T-cell (primary cell): Measurements from ENCODE around the gene SACM1L. TPM values are rescaled to one million over a fixed set of nuclear protein-coding genes. Genes with fewer than 3 reads are reported as not detected.

Experiments used
- ATAC-seq, 4 experiments: fragments of 200-7000 bp in 3 of 4; fragments of 150-1000 bp in 1 of 4; cut with Tn5 transposase; replicated peaks in 1 of 4; 1 replicate in 3 of 4; 2 replicates in 1 of 4; pipeline ENCODE4 v1.10.0; 2021; ENCODE audit warnings: moderate library complexity in 3 of 4, mild to moderate bottlenecking in 2 of 4, moderate number of reproducible peaks in 1 of 4
- CTCF ChIA-PET, 2 donors: fragments of 300-600 bp; sonication (Branson Sonifier 250); formaldehyde crosslinking; loops; one replicate each; lab custom pipeline; 2022; ENCODE audit warnings: antibody characterized with exemption in 2 of 2; lab: Charles Lee
- POLR2A ChIA-PET, 2 donors: fragments of 300-600 bp; sonication (Branson Sonifier 250); formaldehyde crosslinking; loops; one replicate each; lab custom pipeline; 2022; ENCODE audit warnings: antibody characterized with exemption in 2 of 2; lab: Charles Lee
- DNase-seq, 35 experiments: peaks; one replicate each; pipeline versions ENCODE4 v3.0.0 to v3.0.0-alpha.2; 2013 to 2023
- H3K27ac ChIP-seq: one replicate; pipeline ENCODE4 v1.5.1; 2013; ENCODE audit warnings: low read length
- H3K27me3 ChIP-seq, 2 experiments: replicated peaks in 1 of 2; 1 replicate in 1 of 2; 2 replicates in 1 of 2; pipeline versions ENCODE4 v1.6.1 to v1.7.0; 2013; ENCODE audit warnings: low read length in 1 of 2, mixed read lengths in 1 of 2; ENCODE audit not compliant: control insufficient read depth in 2 of 2, insufficient read depth in 2 of 2; ENCODE audit errors: extremely low read depth in 1 of 2
- H3K36me3 ChIP-seq, 2 donors: 1 replicate in 1 of 2; 2 replicates in 1 of 2; pipeline versions ENCODE4 v1.6.1 to v1.7.0; 2013; ENCODE audit warnings: low read length in 1 of 2; ENCODE audit not compliant: control insufficient read depth in 2 of 2, insufficient read depth in 1 of 2; ENCODE audit errors: extremely low read depth in 1 of 2
- H3K4me1 ChIP-seq, 2 experiments: 1 replicate in 1 of 2; 2 replicates in 1 of 2; pipeline versions ENCODE4 v1.6.1 to v1.7.0; 2013; ENCODE audit warnings: low read length in 2 of 2, mixed read lengths in 1 of 2; ENCODE audit not compliant: insufficient read depth in 2 of 2, control insufficient read depth in 1 of 2; ENCODE audit errors: extremely low read depth in 1 of 2
- H3K4me3 ChIP-seq, 2 donors: 1 replicate in 1 of 2; 2 replicates in 1 of 2; pipeline versions ENCODE4 v1.5.1 to v1.7.0; 2013; ENCODE audit warnings: mild to moderate bottlenecking in 2 of 2, low read length in 1 of 2, moderate library complexity in 1 of 2; ENCODE audit not compliant: control insufficient read depth in 1 of 2; ENCODE audit errors: extremely low read depth in 1 of 2
- H3K9me3 ChIP-seq: 2 replicates; pipeline ENCODE4 v1.7.0; 2013
- H3K27ac Mint-ChIP-seq, 2 donors: one replicate each; pipeline ENCODE4 v1.8.0; 2020 to 2021; ENCODE audit warnings: mild to moderate bottlenecking in 2 of 2, mixed read lengths in 2 of 2
- H3K27me3 Mint-ChIP-seq, 2 donors: one replicate each; pipeline ENCODE4 v1.8.0; 2021 to 2022; ENCODE audit warnings: mixed read lengths in 2 of 2
- H3K36me3 Mint-ChIP-seq: one replicate; pipeline ENCODE4 v1.8.0; 2021; ENCODE audit warnings: mixed read lengths
- H3K4me1 Mint-ChIP-seq, 3 donors: one replicate each; pipeline ENCODE4 v1.8.0; 2020 to 2022; ENCODE audit warnings: mixed read lengths in 3 of 3, mild to moderate bottlenecking in 1 of 3
- H3K4me3 Mint-ChIP-seq, 3 donors: one replicate each; pipeline ENCODE4 v1.8.0; 2020 to 2022; ENCODE audit warnings: mild to moderate bottlenecking in 3 of 3, mixed read lengths in 3 of 3, moderate library complexity in 3 of 3
- H3K9me3 Mint-ChIP-seq, 3 donors: one replicate each; pipeline ENCODE4 v1.8.0; 2020 to 2022; ENCODE audit warnings: mixed read lengths in 3 of 3
- WGBS: methylation state at CpG from one replicate; pipeline ENCODE4 v1.1.5; 2013; ENCODE audit warnings: missing lambda C conversion rate; ENCODE audit not compliant: insufficient coverage; 5-methylcytosine and 5-hydroxymethylcytosine counted together
- total RNA-seq, 35 experiments: library from RNA in 6 of 35; stranded (reverse) in 6 of 35; fragments of 120-200 nt in 1 of 35; gene quantifications; one replicate each; pipeline versions ENCODE4 v1.2.1 to v1.2.4 and lab custom pipeline; 2013 to 2026

Gene SACM1L
- total RNA-seq, 5 donors from 2014 or later (not counting 1 experiment from before 2014, with no cell fraction given): 62.8 to 81.5 (median 69.1) TPM

DNA sequence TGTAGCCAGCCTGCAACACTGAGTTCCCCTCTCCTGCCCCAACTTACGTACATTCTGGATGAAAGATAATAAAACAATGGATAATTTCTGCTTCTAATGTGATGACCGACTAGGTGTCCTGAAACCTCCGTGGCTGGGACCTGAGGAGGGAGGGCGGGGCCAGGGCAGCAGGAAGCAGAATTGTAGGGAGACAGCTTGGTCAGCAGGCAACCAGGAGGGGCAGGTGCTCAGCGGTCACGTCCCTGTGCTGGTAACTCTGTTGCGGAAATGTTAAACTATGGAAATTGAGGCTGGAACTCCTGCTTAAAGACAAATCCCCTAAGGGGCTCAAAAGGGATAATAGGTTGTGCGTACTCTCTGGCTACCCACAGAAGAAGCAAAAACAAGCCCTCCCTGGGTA lies 76.8 kb downstream of the SACM1L start:
- Mint-ChIP-seq H3K27me3 (peaks cover 0 to 10% of the 10 kb centered on the region in 2 donors), H3K9me3 (peaks cover 0 to 8% (median 0%) of the 10 kb centered on the region in 3 donors), H3K4me3 (no peak overlapping the region), H3K27ac (no peak overlapping the region), H3K4me1 (peaks cover 0 to 7% (median 3%) of the 10 kb centered on the region in 3 donors), H3K36me3 (no peaks in the 10 kb centered on the region)
- ATAC-seq: no peak
- POLR2A ChIA-PET: no interaction called here
- Histone ChIP-seq H3K36me3 (no peaks in the 10 kb centered on the region), H3K27me3 (peaks cover 0 to 21% of the 10 kb centered on the region in 2 experiments), H3K9me3 (no peaks in the 10 kb centered on the region), H3K27ac (no peak overlapping the region), H3K4me3 (no peak overlapping the region), H3K4me1 (peaks cover 0 to 3% of the 10 kb centered on the region in 2 experiments)
- 94% methylated on average over 7 of the region's 8 CpGs for WGBS
- CTCF ChIA-PET: no interaction called here
- DNase-seq: no peak

DNA sequence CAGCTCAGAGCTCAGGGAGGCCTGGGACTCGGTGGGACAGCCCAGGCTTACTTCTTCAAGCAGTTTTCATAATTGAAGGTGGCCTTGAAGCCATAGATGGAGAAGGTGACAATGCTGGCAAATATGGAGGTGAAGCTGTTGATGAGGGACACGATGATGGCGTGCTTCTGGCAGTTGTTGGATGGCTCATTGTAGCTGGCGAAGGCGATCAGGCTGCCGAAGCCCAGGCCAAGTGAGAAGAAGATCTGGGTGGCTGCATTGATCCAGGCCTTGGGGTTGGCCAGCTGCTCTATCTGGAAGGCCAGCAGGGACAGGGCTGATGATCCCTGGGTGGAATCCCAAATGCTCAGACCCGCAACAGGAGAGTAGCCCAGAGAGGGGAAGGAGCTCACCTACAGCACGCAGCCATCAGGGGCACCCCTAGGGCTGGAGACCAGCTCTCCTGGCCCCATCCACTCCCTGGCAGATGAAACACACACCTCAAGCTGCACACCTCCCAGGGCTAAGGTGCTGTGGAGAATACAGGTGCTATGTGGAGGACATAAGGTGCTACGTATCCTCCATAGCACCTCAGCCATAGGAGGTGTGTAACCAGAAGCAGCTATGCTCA lies 82.1 kb downstream of the SACM1L start:
- 92% methylated on average over 6 of the region's 9 CpGs for WGBS
- H3K9me3 Mint-ChIP-seq: peaks cover 0 to 8% (median 0%) of the 10 kb centered on the region in 3 donors
- peaks cover 0 to 24% of the 10 kb centered on the region in 2 donors for H3K27me3 Mint-ChIP-seq
- peaks cover 0 to 13% of the 10 kb centered on the region in 2 experiments for H3K4me1 ChIP-seq
- H3K4me3 Mint-ChIP-seq: no peak overlapping the region
- H3K27me3 ChIP-seq: peaks cover 0 to 12% of the 10 kb centered on the region in 2 experiments
- DNase-seq (no peak), ATAC-seq (no peak)
- peaks cover 11 to 21% (median 17%) of the 10 kb centered on the region in 3 donors for H3K4me1 Mint-ChIP-seq
- no peaks in the 10 kb centered on the region for H3K9me3 ChIP-seq
- H3K36me3 ChIP-seq: no peaks in the 10 kb centered on the region
- H3K4me3 ChIP-seq: no peak overlapping the region
- H3K27ac Mint-ChIP-seq: no peak overlapping the region
- POLR2A ChIA-PET: no interaction called here
- no peak overlapping the region for H3K27ac ChIP-seq
- CTCF ChIA-PET: no interaction called here
- H3K36me3 Mint-ChIP-seq: no peaks in the 10 kb centered on the region

DNA sequence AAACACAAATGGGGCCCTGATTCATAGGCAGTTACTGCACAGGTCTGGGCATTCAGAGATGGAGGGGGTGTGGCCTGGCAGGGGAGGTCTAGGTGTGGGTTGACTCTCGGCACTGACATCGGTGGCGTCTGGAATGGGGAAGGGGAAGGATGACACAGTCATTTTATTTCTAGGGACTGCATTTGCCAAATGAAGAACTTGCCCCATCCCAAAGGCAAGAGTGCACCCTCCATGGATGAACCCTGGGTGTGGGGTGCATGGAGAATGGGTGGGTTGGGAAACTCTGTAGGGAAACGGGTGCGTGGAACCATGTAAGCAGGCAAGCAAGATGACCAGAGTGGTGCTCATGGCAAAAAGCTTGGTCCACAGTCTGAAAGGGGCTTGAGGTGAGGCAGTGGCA lies 82.6 kb downstream of the SACM1L start:
- no peaks in the 10 kb centered on the region for H3K36me3 ChIP-seq
- peaks cover 0 to 13% of the 10 kb centered on the region in 2 experiments for H3K4me1 ChIP-seq
- 100% methylated on average over 2 of the region's 5 CpGs for WGBS
- Mint-ChIP-seq H3K27ac (no peak overlapping the region), H3K4me3 (no peak overlapping the region), H3K9me3 (peaks cover 0 to 8% (median 0%) of the 10 kb centered on the region in 3 donors), H3K4me1 (peaks cover 11 to 21% (median 17%) of the 10 kb centered on the region in 3 donors), H3K36me3 (no peaks in the 10 kb centered on the region), H3K27me3 (peaks cover 0 to 24% of the 10 kb centered on the region in 2 donors)
- H3K27me3 ChIP-seq: peaks cover 0 to 18% of the 10 kb centered on the region in 2 experiments
- H3K9me3 ChIP-seq: no peaks in the 10 kb centered on the region
- H3K27ac ChIP-seq: no peak overlapping the region
- ATAC-seq: no peak
- no peak overlapping the region for H3K4me3 ChIP-seq
- DNase-seq: no peak
- CTCF ChIA-PET: no interaction called here
- POLR2A ChIA-PET: no interaction called here

DNA sequence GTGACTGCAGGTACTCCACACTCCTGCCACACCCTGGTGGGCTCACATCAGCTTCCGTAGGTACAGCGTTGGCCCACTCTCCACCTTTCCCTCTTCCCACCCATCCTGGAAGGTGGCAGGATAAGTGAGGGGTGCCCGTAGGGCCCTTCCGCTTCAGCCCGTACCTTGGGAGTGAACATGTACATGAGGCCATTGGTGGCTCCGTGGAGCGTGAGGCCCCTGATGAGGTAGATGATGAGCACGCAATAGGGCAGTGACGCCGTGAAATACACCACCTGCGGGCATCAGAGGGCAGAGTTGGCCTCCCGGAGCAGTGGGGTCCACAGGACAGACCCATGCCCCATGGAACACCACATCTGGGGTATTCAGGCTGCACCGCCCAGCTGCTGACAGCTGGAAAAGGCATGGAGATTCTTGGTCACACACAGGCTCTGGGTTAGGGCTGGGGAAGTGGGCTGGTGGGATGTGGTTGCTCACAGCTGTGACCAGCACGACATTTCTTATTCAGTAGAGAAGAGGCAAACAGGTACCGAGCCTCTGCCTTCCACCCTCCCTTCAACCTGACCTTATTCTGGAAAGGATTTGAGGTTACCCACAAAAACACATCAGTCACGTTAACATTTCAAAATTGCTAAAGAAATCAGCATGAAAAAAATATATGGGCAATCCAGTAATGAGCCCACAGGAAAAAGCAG lies 83.3 kb downstream of the SACM1L start:
- H3K4me3 ChIP-seq: no peak overlapping the region
- CTCF ChIA-PET: no interaction called here
- ATAC-seq: peak in 3 of 4 experiments; percentile 15 to 83 (median 57)
- H3K4me1 ChIP-seq: peaks cover 0 to 13% of the 10 kb centered on the region in 2 experiments
- no peaks in the 10 kb centered on the region for H3K9me3 ChIP-seq
- no peak overlapping the region for H3K4me3 Mint-ChIP-seq
- no peaks in the 10 kb centered on the region for H3K36me3 Mint-ChIP-seq
- WGBS: 85% methylated on average over 10 of the region's 16 CpGs
- peaks cover 0 to 3% (median 0%) of the 10 kb centered on the region in 3 donors for H3K9me3 Mint-ChIP-seq
- POLR2A ChIA-PET: no interaction called here
- H3K27me3 Mint-ChIP-seq: peaks cover 0 to 22% of the 10 kb centered on the region in 2 donors
- no peak overlapping the region for H3K27ac ChIP-seq
- DNase-seq: peak in 1 of 35 experiments; percentile 22
- no peaks in the 10 kb centered on the region for H3K36me3 ChIP-seq
- peak overlapping the region in 1 of 2 donors; percentile 5 for H3K27ac Mint-ChIP-seq
- peaks cover 0 to 21% of the 10 kb centered on the region in 2 experiments for H3K27me3 ChIP-seq
- peaks cover 11 to 21% (median 17%) of the 10 kb centered on the region in 3 donors for H3K4me1 Mint-ChIP-seq

DNA sequence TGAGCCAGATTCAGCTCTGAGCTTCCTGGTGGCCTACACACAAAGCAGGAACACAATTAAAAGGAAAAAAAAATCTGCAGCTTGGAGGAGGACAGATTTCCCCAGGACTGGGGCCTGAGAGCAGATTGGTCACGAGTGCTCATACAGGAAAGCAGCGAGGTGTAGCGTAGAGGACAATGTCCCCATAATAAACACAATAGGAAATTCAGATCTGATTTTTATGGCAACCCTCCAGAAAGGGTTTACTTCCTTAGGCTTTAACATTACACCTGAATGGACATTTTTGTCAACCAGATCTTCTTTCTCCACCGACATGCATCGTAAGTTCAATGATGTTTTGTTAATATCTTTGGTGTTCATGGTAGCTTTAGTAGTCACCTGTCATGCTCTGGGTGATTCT lies 83.9 kb downstream of the SACM1L start:
- peaks cover 0 to 13% of the 10 kb centered on the region in 2 experiments for H3K4me1 ChIP-seq
- no peak for DNase-seq
- peak overlapping the region in 1 of 2 donors; percentile 5 for H3K27ac Mint-ChIP-seq
- H3K27me3 Mint-ChIP-seq: peaks cover 0 to 16% of the 10 kb centered on the region in 2 donors
- no peak for ATAC-seq
- H3K36me3 Mint-ChIP-seq: no peaks in the 10 kb centered on the region
- CTCF ChIA-PET: no interaction called here
- no peaks in the 10 kb centered on the region for H3K36me3 ChIP-seq
- H3K4me1 Mint-ChIP-seq: peaks cover 11 to 21% (median 17%) of the 10 kb centered on the region in 3 donors
- no peak overlapping the region for H3K4me3 ChIP-seq
- no peak overlapping the region for H3K4me3 Mint-ChIP-seq
- no CpG with 5 or more reads among the region's 5 CpGs for WGBS
- no peaks in the 10 kb centered on the region for H3K9me3 ChIP-seq
- H3K9me3 Mint-ChIP-seq: no peaks in the 10 kb centered on the region
- no peak overlapping the region for H3K27ac ChIP-seq
- peaks cover 0 to 21% of the 10 kb centered on the region in 2 experiments for H3K27me3 ChIP-seq
- POLR2A ChIA-PET: no interaction called here

DNA sequence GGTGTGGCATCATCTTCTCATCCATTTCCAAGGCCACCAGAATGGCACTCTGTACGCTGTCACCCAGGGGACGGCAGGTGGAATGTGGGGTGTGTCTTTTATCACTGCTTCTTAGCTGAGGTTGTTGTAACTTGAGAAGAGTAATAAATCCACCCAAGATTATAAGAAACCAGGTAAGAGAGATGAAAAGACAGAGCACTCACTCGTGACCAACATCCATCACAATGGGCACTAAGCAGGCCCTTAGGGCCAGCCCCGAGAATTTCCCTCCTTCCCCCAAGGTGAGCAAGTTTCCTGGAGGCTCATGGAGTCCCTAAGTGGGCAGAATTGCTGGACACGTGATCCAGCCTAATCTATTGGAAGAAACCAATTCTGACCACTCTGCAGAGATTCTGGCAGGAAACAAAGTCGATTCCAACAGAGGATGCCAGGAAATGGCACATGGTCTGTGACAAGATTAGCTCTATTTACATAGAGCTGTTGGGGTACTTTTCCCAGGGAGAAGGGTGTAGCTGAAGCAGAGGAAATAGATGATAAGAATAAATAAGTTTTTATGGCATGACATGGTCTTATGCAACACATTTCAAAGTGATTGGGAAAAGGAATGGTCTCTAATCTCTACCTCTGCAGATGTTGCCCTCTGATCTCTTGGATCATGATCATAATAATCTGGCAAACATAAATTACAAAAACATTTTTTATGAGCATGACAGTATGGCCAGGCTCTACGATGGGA lies 84.7 kb downstream of the SACM1L start:
- ChIA-PET CTCF (interaction anchor here in 1 of 2 donors (1.0 kb wide), 1 partner anchor 155 kb away, joined by 6 read pairs; no protein-coding TSS in a partner anchor), POLR2A (interaction anchor here in 1 of 2 donors (0.6 kb wide), 1 partner anchor 34 kb away, joined by 3 read pairs; no protein-coding TSS in a partner anchor)
- ATAC-seq: no peak
- no peaks in the 10 kb centered on the region for H3K9me3 ChIP-seq
- no peak for DNase-seq
- Mint-ChIP-seq H3K4me1 (peaks cover 11 to 21% (median 17%) of the 10 kb centered on the region in 3 donors), H3K9me3 (no peaks in the 10 kb centered on the region), H3K4me3 (no peak overlapping the region), H3K27me3 (peaks cover 0 to 15% of the 10 kb centered on the region in 2 donors), H3K27ac (no peak overlapping the region), H3K36me3 (no peaks in the 10 kb centered on the region)
- no peak overlapping the region for H3K4me3 ChIP-seq
- peaks cover 0 to 22% of the 10 kb centered on the region in 2 experiments for H3K27me3 ChIP-seq
- H3K4me1 ChIP-seq: peaks cover 0 to 13% of the 10 kb centered on the region in 2 experiments
- no CpG with 5 or more reads among the region's 7 CpGs for WGBS
- H3K27ac ChIP-seq: no peak overlapping the region
- H3K36me3 ChIP-seq: no peaks in the 10 kb centered on the region
